Panc1 (cell line): Measurements from ENCODE around the gene DNAH9. TPM values are rescaled to one million over a fixed set of nuclear protein-coding genes. Genes with fewer than 3 reads are reported as not detected.

Source experiments
- ATAC-seq: fragments of 200-7000 bp; cut with Tn5 transposase; 2 replicates; pipeline ENCODE4 v1.9.1; 2020; ENCODE audit warnings: mild to moderate bottlenecking, moderate library complexity
- BruUV-seq: library from RNA; stranded (reverse); fragments of 400-500 nt; replicated peaks from 2 replicates; lab custom pipeline; 2021; lab: Mats Ljungman, UMichigan
- CTCF ChIA-PET: fragments of 300-600 bp; sonication (Branson Sonifier 250); formaldehyde crosslinking; loops from one replicate; lab custom pipeline; 2022; ENCODE audit warnings: antibody characterized with exemption; lab: Charles Lee
- POLR2A ChIA-PET: fragments of 300-600 bp; sonication (Branson Sonifier 250); formaldehyde crosslinking; loops from one replicate; lab custom pipeline; 2022; ENCODE audit warnings: antibody characterized with exemption; lab: Charles Lee
- DNase-seq: peaks from one replicate; pipeline ENCODE4 v3.0.0-alpha.2; 2010; ENCODE audit warnings: low read depth, low spot score
- H3K27ac ChIP-seq: 2 replicates; pipeline ENCODE4 v1.5.1; 2011; ENCODE audit warnings: mild to moderate bottlenecking, low read length, inconsistent platforms
- H3K27me3 ChIP-seq: fragments of 200-500 bp; sonication (Bioruptor generic); 2 replicates; pipeline ENCODE4 v1.6.0; 2014; ENCODE audit warnings: low read length, inconsistent platforms; ENCODE audit not compliant: control insufficient read depth, insufficient read depth
- H3K36me3 ChIP-seq: fragments of 200-500 bp; sonication (Bioruptor generic); 2 replicates; pipeline ENCODE4 v1.5.1; 2014; ENCODE audit warnings: inconsistent platforms, mild to moderate bottlenecking, low read length, moderate library complexity; ENCODE audit not compliant: control insufficient read depth, insufficient read depth
- H3K4me1 ChIP-seq: 2 replicates; pipeline ENCODE4 v1.5.1; 2011; ENCODE audit warnings: inconsistent platforms, mild to moderate bottlenecking, low read length, moderate library complexity; ENCODE audit not compliant: control insufficient read depth, insufficient read depth
- H3K4me3 ChIP-seq, 2 experiments: 2 replicates each; pipeline ENCODE4 v1.5.1; 2011 to 2012; ENCODE audit warnings: low read depth in 2 of 2, low read length in 2 of 2, mild to moderate bottlenecking in 2 of 2, inconsistent platforms in 1 of 2, moderate library complexity in 1 of 2
- H3K9me3 ChIP-seq: fragments of 200-500 bp; sonication (Bioruptor generic); 2 replicates; pipeline ENCODE4 v1.5.1; 2014; ENCODE audit warnings: low read depth, mild to moderate bottlenecking, inconsistent platforms, low read length, moderate library complexity; ENCODE audit not compliant: control insufficient read depth, insufficient read depth
- POLR2AphosphoS5 ChIP-seq: IDR thresholded peaks from 2 replicates; pipeline ENCODE4 v1.6.1; 2012; ENCODE audit warnings: mild to moderate bottlenecking, low read depth, low read length, moderate library complexity
- SIN3A ChIP-seq: IDR thresholded peaks from 2 replicates; pipeline ENCODE4 v1.6.1; 2012; ENCODE audit warnings: low read depth, mild to moderate bottlenecking, low read length, moderate library complexity, borderline replicate concordance; ENCODE audit not compliant: insufficient read depth
- in situ Hi-C: cut with HindIII; loops from 2 replicates; pipeline ENCODE4 v1.10.0; 2016; ENCODE audit warnings: low sequenced_read_pairs, low pct_unique_long_range_greater_than_20kb
- intact Hi-C: fragments of 100-400 bp; cut with micrococcal nuclease; formaldehyde crosslinking; loops from one replicate; pipeline ENCODE4 v1.10.0; 2022; ENCODE audit not compliant: unreplicated experiment
- total RNA-seq: library from RNA; stranded (reverse); gene quantifications from one replicate; pipeline ENCODE4 v1.2.1, GENCODE V29; 2021; ENCODE audit not compliant: unreplicated experiment
- TF ChIP-seq, protein P1 (sequence below): fragments of 450-650 bp; IDR thresholded peaks from 2 replicates; pipeline ENCODE4 v1.5.1; 2017; ENCODE audit warnings: mild to moderate bottlenecking
- TF ChIP-seq, protein P2 (sequence below), 2 experiments: IDR thresholded peaks; 2 replicates each; pipeline ENCODE4 v1.6.1; 2011 to 2012; ENCODE audit warnings: low read depth in 2 of 2, control low read depth in 1 of 2, low read length in 1 of 2, mild to moderate bottlenecking in 1 of 2, moderate library complexity in 1 of 2; ENCODE audit not compliant: insufficient read depth in 1 of 2

Gene DNAH9
- total RNA-seq, 1 experiment from 2014 or later, result not detected

DNA sequence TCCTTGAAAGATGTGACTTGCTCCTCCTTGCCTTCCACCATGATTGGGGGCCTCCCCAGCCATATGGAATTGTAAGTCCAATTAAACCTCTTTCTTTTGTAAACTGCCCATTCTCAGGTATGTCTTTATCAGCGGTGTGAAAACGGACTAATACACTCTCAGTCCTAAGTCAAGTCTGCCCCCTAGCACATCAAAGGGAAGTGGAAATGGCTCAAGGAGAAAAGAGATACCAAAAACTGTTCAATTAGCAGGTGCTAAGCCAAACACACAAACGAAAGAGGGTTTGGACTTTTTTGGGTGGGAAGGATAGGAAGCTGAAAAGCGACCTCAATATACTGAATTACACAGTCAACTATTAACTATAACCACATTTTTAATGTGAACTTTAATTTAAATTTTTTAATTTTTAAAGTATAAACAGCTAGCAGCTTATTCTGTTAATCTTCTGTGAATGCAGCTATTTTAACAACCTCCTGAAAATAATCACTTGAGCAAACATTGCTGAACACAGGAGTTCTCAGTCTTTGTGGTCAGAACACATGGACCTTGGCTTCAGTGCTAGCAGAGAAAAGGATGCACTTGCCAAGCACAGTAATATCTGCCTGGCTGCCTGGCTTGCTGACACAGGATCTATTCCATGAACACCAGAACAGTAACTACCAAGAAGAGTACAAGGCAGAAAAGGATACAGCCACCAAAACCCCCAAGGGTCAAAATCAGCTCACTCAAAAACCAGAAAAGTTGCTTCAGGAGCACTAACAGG is 388.1 kb downstream of the DNAH9 start:
- Histone ChIP-seq H3K27ac (no peak overlapping the region), H3K9me3 (no peaks in the 10 kb centered on the region), H3K4me3 (no peak overlapping the region), H3K27me3 (no peaks in the 10 kb centered on the region), H3K4me1 (no peaks in the 10 kb centered on the region), H3K36me3 (no peaks in the 10 kb centered on the region; the same call in 1 of the 2 replicates)
- DNase-seq, result no peak
- POLR2A ChIA-PET, result interaction anchor here (0.6 to 1.1 kb wide), 2 partner anchors 11 to 990 kb away, joined by 4 to 7 read pairs; partner anchors contain the start of gene ZNF18
- TF ChIP-seq, protein P1, sequence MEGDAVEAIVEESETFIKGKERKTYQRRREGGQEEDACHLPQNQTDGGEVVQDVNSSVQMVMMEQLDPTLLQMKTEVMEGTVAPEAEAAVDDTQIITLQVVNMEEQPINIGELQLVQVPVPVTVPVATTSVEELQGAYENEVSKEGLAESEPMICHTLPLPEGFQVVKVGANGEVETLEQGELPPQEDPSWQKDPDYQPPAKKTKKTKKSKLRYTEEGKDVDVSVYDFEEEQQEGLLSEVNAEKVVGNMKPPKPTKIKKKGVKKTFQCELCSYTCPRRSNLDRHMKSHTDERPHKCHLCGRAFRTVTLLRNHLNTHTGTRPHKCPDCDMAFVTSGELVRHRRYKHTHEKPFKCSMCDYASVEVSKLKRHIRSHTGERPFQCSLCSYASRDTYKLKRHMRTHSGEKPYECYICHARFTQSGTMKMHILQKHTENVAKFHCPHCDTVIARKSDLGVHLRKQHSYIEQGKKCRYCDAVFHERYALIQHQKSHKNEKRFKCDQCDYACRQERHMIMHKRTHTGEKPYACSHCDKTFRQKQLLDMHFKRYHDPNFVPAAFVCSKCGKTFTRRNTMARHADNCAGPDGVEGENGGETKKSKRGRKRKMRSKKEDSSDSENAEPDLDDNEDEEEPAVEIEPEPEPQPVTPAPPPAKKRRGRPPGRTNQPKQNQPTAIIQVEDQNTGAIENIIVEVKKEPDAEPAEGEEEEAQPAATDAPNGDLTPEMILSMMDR, result no peak
- intact Hi-C loops, result no loop called here
- CTCF ChIA-PET, result no interaction called here
- no TSS peak for BruUV-seq
- no peak for ATAC-seq
- in situ Hi-C loops, result no loop called here

DNA sequence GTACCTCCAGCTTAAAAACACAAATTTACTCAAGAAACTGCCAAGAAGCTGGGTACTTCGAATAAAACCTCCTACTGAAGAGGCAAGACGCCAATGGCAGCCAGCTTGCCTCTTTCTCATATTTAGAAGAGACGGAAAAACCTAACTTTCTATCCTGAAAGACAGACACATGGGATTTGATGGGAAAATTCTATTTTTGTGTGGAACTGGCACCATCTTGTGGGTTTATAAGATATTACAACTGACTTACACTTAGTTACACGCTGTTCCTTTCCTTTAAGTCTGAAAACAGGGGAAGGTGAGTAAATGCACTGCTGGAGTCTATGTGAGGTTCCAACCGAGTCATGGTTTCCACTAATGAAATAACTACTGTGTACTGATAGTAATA is 388.7 kb downstream of the DNAH9 start:
- DNase-seq (peak; percentile 17), ATAC-seq (0 out of 2 replicates have a peak, but pooled peaks have one; percentile 62)
- ChIA-PET CTCF (no interaction called here), POLR2A (interaction anchor here (1.1 kb wide), 1 partner anchor 10 kb away, joined by 4 read pairs; the partner anchor contains the start of gene ZNF18)
- Histone ChIP-seq H3K4me3 (no peak overlapping the region), H3K27me3 (no peaks in the 10 kb centered on the region), H3K36me3 (no peaks in the 10 kb centered on the region; the same call in 1 of the 2 replicates), H3K4me1 (no peaks in the 10 kb centered on the region), H3K9me3 (no peaks in the 10 kb centered on the region), H3K27ac (no peak overlapping the region)
- BruUV-seq, result no TSS peak
- in situ Hi-C loops (no loop called here), intact Hi-C loops (no loop called here)
- TF ChIP-seq, protein P1, result peak; percentile 62
- TF ChIP-seq POLR2AphosphoS5 (no peak), SIN3A (no peak)
- TF ChIP-seq, protein P2, sequence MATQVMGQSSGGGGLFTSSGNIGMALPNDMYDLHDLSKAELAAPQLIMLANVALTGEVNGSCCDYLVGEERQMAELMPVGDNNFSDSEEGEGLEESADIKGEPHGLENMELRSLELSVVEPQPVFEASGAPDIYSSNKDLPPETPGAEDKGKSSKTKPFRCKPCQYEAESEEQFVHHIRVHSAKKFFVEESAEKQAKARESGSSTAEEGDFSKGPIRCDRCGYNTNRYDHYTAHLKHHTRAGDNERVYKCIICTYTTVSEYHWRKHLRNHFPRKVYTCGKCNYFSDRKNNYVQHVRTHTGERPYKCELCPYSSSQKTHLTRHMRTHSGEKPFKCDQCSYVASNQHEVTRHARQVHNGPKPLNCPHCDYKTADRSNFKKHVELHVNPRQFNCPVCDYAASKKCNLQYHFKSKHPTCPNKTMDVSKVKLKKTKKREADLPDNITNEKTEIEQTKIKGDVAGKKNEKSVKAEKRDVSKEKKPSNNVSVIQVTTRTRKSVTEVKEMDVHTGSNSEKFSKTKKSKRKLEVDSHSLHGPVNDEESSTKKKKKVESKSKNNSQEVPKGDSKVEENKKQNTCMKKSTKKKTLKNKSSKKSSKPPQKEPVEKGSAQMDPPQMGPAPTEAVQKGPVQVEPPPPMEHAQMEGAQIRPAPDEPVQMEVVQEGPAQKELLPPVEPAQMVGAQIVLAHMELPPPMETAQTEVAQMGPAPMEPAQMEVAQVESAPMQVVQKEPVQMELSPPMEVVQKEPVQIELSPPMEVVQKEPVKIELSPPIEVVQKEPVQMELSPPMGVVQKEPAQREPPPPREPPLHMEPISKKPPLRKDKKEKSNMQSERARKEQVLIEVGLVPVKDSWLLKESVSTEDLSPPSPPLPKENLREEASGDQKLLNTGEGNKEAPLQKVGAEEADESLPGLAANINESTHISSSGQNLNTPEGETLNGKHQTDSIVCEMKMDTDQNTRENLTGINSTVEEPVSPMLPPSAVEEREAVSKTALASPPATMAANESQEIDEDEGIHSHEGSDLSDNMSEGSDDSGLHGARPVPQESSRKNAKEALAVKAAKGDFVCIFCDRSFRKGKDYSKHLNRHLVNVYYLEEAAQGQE (IDR thresholded peaks at IDR 0.05; ENCODE audit: insufficient read depth in 1 of 2, low read depth in 2 of 2, low read length in 1 of 2), result no peak
